ENCODE data around the gene SH2B2.
A peak's percentile ranks its signal among the peaks of the same experiment; 100 is the strongest.

Gene SH2B2

DNA sequence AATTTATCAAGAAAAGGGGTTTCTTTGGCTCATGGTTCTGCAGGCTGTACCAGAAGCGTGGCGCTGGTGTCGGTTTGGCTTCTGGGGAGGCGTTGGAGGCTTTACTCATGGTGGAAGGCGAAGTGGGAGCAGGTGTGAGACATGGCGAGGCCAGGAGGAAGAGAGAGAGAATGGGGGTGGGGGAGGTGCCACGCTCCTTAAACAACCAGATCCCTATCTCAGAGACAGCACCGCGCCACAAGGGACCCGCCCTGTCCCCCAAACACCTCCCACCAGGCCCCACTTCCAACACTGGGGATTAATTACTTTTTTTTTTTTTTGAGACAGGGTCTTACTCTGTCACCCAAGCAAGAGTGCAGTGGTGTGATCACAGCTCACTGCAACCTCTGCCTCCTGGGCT lies 18.0 kb upstream of the SH2B2 start:
- DNase-seq = no peak

DNA sequence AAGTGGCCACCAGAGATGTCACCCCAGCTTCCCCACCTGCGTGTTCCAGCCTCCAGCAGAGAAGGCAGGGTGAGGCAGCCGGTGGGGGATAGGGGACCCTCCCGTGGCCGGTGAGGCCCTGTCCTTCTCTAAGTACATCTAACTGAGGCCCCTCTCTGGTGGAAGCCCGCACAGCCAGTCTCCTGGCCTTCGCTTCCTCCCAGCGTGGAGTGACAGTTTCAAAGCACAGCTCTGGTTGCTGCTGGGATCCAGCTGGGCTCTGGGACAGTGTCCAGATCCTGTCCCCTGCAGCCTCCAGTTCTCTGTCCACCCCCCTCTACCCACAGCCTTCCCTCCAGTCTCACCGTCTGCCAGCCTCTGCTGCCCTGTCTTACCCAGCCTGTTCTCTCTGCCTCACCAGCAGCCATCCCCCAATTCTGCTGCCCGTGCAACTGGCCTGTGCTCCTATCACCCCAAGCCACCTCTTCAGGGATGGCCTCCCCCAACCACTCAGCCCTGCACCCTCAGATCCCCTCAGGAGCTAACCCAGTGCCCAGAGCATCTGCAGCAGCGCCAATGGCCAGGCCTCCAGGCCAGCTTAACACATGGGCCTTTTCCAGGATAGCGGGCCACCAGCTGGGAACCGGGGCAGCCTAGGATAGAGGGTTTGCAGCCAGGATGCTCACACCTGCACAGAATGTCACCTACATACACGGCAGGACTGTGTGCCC lies 16.3 kb upstream of the SH2B2 start:
- no peak for DNase-seq

DNA sequence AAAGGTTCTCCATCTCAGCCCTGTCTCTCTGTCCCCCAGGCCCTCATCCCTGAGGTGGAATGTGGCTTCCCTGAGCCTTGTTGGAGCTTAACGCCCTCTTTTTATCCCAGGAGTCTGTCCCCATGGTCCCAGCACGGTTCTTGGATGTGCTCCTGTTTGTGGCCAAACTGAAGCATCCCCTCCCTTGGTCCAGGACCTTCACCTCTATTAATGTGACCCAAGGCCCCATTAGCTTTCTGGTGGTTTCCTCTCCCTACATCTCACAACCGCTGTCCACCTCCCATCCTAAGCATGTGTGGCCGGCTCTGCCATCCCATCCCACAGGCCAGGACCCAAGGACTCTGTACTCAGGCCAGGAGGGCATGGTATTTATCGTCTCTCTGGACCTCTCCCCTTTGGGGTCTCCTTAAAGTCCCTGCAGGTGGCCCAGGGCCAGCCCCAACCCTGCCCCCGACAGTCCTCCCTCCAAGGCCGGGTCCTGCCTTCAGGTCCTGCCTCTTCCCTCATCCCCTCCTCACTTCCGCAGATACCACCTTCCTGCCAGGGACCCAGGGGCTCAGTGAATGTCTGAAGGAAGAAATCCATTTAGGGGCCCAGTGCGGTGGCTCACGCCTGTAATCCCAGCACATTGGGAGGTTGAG lies 15.4 kb upstream of the SH2B2 start:
- no peak for DNase-seq

DNA sequence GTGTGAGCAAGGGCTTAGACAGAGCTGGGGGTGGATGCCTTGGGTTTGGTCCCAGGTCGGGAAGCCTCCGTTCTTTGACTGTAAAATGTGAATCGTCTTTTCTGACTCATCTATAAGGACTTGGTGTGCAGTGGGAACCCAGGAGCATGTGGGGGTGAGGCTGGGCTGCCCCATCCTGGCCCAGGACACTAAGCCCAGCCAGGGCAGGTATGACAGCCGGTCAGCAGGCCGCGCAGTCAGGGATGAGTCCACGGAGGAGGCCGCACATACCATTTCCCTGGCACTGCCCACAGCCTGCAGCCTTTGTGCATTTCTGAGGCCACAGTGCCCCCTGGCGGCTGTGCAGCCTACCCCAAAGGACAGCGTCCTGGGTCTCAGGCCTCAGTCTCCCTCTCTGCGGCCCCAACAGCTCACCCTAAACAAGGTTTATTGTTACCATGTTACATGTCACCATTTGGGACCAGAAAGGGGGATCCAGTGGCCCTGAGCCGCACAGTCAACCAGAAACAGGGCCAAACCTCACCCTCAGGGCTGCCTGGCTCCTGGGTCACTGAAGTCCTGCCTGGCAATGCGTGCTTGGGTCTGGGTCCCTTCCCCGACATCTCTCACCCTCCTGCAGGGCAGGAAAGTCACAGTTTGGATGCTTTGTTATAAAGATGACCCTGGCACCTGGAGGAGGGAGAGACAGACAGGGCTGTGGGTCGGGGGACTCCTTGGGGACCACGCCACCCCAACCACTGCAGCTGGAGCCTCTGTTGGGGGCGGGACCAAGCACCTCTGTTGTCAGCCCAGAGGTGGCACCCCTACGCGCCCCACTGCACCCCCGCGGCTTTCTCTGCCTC lies 14.4 kb upstream of the SH2B2 start:
- peak; percentile 85 for DNase-seq

DNA sequence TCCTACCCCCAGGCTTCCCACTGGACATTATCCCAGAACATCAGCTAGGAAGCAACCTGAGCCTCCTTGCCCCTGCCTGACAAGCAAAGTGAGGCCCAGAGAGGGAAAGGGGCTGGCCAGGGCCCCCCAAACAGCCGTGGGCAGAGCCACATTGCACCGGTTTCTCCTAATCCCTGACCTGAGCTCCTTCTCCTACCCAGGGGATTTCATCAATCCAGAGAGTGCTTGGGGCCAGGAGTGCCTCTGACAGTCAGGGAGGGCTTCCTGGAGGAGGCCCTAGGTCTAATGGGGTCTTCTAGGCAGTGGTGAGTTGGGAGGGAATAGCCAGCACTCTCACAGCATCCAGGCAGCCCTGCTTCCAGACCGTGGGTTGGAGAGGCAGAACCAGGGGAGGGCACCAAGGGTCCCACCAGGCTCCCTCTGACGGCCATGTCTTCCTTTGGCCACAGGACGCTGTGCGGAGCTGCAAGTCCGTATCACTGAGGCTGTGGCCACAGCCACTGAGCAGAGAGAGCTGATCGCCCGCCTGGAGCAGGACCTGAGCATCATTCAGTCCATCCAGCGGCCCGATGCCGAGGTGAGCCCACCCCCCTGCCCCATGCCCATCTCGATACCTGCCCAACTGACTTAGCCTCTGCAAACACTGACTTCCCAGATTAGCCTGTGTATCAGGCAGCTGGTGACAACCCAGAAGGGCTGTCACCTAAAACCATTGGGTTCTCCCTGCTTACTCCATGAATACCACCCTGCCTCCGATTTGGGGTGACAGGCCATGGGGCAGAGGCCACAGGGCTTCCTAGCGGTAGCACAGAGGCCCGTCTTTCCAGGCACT lies 13.5 kb upstream of the SH2B2 start:
- DNase-seq = no peak

DNA sequence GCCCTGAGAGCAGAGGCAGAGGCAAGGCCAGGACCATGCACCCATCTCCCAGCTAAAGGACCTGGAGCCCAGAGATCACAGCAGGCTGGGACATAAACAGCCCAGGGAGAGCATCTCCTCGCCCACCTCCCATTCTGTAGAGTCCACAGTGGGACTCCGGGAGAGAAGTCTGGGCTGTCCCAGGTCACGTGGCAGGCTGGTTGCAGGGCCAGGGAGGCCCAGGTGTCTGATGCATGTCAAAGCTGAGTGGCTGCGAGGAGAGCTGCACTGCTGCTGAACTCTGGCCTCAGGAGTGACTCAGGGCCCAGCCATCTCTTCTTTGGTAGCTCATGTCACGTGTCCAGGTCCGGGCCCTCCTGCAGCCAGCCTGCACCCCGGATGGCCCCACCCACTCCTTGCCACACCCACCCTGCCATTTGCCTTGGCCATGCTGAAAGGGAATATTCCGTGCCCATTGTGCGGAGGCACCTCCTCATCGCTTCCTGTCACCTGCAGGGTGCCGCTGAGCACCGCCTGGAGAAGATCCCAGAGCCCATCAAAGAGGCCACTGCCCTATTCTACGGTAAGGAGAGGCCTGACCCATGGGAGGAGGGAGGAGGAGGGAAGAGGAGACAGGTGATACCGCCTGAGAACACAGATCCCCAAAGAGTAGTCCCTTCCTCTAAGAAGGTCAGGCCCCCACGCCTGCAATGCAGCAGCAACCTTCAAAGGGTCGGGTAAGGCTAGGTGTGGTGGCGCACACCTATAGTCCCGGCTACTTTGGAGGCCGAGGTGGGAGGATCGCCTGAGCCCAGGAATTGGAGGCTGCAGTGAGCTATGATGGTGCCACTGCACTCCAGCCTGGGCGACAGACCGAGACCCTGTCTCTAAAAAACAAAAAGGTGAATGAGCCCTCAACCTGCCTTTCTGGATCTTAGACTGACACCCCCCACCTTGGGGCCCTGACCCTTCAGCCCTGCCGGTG lies 12.6 kb upstream of the SH2B2 start:
- DNase-seq = no peak

DNA sequence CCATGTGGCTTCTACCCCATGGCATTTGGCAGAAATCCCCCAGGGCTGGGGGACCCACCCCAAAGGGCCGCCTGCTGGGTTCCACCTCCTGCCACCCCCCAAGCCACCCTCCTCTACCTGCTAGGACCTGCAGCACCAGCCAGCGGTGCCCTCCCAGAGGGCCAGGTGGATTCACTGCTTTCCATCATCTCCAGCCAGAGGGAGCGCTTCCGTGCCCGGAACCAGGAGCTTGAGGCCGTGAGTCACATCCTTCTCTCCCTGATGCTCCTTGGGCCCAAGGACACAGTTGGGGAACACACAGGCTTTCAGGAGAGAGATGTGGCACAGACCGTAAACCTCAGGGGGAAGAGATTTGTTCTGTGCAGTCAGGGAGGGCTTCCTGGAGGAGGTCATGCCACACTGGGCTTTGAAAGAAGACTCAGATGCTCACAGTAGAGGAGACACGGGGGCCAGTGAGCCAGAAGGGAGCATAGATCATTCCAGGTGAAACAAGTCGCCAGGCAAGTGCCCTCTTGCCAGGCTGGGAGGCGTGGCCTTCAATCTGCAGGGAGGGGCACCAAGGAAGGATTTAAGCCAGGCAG lies 11.5 kb upstream of the SH2B2 start:
- DNase-seq = no peak

DNA sequence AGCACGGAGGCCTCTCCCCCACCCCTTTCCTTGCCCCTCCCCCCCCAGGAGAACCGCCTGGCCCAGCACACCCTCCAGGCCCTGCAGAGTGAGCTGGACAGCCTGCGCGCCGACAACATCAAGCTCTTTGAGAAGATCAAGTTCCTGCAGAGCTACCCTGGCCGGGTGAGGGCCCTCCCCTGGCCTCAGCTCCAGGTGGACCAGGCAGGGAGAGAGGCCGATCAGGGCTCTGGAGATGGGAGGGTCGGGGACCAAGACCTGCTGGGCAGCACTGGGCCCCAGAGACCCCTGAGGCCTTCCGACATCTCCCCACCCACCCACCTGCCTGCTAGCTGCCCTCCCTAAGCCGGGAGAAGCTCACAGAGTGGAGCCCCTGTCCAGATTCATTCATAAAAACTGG lies 8.8 kb upstream of the SH2B2 start:
- DNase-seq = no peak

DNA sequence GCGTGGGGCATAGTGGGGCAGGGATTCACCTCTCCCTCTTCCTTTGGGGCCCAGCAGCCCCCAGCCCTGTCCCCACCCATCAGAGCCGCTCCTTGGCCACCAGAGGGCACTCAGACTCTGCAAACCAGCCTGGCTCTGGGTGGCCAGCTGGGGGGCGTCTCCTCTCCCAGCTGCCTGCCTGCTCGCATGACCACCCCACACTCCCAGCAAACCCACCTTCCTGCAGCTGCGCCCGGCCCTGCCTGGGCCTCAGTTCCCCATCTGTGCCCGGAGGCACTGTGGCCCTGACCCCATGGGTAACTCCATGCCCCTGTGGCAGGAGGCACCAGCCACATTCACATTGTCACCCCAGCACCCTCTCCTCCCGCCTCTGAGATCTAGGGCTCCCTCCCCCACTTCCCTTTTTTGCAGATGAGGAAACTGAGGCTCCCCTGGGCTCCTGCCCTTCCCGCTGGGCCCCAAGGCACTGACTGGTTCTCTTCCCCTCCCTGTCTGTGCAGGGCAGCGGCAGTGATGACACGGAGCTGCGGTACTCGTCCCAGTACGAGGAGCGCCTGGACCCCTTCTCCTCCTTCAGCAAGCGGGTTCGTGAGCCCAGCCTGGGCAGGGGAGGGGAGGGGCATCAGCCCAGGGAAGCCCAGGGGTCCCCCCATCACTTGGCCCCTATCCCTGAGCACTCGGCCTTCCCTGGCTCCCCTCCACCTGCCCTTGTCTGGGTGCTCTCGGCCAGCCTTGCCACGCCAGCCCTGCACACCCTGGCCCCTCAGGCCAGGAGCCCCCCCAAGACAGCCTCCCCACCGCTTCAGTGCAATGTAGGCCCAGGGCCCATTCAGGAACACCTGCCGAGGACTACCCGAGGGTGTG lies 6.9 kb upstream of the SH2B2 start:
- peak; percentile 90 for DNase-seq

DNA sequence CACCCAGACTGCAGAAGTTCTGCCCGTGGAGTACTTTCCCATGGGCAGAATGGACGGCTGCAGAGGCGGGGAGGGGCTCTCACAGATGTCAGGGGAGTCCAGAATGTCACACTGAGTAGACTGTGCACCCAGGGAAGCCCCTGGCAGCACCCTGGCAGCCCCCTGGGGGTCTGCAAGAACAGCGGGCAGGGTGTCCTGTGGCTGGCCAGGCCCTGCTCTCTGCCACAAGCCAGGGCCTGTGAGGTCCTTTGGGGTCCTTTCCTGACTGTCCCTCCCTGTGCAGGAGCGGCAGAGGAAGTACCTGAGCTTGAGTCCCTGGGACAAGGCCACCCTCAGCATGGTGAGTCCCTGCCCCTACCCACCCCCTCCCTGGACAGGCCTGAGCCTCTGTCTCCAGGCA lies 6.1 kb upstream of the SH2B2 start:
- DNase-seq = no peak

DNA sequence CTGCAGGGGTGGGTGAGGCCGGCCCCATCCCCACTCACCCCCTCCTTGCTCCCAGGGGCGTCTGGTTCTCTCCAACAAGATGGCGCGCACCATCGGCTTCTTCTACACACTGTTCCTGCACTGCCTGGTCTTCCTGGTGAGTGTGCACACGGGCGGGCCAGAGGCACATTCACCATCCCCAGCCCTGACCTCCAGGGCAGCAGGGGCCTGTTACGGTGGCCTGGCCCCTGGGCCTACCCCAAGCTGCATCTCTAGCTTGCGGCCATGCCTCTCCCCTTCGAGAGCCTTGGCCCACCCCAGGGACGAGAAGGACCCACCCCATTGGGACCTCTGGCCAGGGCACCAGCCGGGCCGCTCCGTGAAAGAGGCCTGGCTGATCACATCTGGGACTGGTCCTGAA lies 4.9 kb upstream of the SH2B2 start:
- DNase-seq = no peak

DNA sequence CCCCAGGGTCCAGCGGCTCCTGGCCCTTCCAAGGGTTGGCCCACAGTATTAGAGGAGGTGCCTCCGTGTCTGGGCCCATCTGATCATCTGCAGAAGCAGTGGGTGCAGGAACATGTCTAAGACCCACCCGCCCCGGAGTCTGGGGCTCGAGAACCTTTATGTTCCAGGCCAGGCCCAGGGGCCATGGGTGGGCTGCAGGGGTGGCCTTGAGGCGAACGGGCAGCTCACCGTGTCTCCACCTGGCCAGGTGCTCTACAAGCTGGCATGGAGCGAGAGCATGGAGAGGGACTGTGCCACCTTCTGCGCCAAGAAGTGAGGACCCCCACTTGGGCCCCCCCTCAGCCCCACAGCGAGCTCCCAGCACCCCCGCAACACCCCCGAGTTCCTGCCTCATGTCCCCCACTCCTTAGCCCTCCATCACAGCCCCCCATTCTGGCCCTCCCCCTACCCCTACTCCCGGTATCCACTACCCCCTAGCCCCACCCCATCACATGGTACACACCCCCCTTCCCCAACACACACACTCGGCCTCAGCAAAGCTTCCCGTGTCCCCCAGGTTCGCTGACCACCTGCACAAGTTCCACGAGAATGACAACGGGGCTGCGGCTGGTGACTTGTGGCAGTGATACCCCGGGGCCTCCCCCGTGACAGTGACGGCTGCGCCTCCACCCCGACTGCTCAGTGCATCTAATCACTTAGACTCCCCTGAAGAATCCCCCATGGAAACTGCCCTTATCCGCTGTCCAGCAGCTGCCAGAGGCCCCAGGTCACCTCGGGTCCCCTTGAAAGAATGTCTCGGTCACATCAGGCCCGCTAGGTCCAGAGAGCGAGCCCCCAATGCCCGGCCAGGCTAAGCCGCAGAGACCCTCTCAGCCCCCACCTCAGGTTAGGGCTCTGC lies 4.0 kb upstream of the SH2B2 start:
- DNase-seq = no peak

DNA sequence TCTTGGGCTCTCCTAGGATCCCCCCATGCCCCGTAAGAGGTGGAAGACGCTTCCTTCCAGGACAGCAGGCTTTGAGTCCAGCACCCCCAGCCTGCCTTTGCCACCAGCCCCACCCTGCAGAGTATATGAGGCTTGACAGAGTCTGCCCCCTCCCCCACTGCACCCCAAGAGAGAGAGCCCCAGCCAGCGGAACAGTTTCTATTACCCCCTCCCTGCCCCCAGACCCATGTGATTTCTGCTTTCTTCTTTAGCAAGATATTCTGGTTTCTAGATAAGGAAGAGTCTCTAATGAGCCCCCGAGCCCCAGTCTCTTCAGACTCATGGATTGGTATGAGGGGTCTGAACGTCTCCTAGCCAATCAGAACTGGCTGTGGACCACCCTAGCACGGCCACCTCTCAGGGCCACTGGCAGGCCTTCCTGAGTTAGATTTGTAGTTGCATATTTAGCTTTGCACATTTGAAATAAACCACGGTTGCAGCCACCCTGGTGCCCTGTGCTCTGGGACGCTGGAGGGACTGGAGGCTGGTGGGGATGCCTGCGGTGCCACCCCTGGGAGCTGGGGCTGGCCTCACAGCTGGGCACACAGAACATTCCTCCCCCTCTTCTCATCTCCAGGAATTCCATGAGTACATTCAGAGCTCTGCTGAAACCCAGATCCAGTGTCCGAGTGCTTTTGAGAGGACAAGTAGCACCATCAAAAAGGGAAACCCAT lies 3.0 kb upstream of the SH2B2 start:
- DNase-seq = peak; percentile 1

DNA sequence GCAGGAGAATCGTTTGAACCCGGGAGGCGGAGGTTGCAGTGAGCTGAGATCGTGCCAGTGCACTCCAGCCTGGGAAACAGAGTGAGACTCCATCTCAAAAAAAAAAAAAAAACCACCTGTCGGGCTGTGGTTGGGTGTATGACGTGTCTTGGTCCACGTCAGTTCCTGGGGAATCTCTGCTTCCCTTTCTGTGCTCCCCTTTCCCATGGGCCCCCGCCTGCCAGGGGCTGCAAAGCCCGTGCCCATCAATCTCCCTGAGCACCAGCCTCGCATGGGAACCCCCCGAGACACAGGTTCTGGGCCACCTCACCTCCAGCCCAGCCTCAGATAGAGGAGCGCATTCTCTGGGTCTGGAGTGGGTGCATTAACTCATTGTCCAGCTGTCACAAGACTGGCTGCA lies 2.3 kb upstream of the SH2B2 start:
- DNase-seq = no peak

DNA sequence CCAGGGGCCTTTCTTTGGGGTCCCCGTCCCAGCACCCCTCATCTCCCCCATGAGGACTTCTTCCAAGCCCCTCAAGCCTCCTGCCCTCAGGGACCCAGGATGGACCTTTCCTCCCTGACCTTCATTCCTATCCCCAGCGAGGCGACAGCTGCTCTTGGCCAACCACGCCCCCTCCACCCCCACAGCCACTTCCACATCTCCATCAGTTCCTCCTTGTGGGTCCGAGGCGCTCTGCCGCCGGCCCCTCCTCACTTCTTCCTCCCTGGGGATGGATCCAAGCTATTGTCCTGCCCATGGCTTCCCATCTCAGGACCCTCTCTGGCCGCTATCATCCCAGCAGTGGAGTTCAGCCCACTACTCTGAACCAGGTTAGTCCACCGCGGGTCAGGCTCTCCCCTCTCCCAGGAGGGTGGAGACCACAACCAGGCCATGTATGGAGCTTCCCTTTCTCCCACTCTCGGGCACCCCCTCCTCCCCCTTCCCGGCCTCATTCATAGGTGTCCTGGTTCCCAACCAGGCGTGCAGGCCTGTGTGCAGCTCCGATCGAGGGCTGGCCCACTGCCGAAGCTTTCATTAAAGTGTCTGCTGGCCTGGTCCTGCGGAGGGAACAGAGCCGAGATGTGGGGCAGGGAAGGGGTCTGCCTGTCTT lies 1.7 kb upstream of the SH2B2 start:
- DNase-seq = peak; percentile 53

DNA sequence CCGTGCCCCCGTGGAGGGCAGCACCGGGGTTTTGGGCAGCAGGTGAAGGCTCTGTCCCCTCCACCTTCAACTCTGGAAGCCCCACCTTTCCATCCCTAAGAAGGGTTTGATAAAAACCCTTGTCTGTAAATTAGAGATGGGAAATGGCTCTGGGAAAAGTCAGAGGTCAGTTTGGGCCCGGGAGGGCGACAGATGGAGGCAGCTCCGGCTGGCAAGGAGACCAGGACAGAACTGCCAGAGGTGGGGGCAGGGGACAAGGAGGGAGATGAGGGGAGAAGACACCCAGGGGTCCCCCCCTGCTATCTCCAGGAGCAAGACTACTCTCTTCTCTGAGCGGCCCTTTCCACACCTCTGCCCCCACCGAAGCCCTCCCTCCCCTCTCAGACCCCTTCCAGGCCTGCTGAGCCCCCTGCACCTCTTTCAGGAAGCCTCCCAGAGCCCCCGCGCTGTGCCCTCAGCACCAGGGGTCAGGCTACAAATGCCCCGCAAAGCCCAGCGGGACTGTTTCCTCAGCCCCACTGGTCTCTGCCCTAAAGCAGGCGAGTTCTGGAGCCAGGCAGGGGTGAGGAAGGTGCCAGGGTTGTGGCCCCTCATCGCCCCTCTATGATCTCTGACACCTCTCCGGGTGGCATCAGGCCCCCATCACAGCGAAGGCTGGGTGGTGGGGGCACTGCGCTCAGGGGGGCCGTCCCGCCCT lies 980 bp upstream of the SH2B2 start:
- DNase-seq = no peak
